A673 (cell line): ENCODE data around the gene VAV3.

ENCODE experiments used
- EZH2 ChIP-seq: fragments of 200-600 bp; sonication (generic); IDR thresholded peaks from 2 replicates; pipeline ENCODE4 v1.6.1; 2017; ENCODE audit warnings: borderline replicate concordance, low read depth, mild to moderate bottlenecking, mixed read lengths, antibody characterized with exemption, low read length; ENCODE audit not compliant: poor library complexity, severe bottlenecking
- TF ChIP-seq, protein P1 (sequence below): fragments of 300-800, 200-600 bp; sonication (generic); conservative IDR thresholded peaks from 2 replicates; pipeline ENCODE4 v1.5.1; 2017; ENCODE audit warnings: low read depth, mild to moderate bottlenecking, antibody characterized with exemption, low read length, moderate library complexity, mixed read lengths

DNA sequence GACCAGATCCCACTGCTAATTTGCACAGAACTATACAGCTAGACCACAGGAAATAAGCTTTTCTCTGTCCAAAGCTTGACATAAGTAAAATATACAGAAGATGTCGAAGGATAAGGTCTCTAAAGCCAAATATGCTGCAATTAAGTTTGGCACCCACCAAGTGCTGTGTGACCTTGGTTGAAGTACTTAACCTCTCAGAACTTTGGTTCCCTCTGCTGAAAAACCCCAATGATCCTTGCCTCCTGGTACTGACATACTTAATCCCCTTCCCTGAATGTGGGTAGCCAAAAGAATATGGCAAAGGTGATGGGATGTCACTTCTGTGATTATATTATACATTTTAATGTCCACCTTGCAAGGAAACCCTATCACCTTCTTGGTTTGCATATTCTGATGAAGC lies 290.5 kb downstream of the VAV3 start:
- TF ChIP-seq, protein P1, sequence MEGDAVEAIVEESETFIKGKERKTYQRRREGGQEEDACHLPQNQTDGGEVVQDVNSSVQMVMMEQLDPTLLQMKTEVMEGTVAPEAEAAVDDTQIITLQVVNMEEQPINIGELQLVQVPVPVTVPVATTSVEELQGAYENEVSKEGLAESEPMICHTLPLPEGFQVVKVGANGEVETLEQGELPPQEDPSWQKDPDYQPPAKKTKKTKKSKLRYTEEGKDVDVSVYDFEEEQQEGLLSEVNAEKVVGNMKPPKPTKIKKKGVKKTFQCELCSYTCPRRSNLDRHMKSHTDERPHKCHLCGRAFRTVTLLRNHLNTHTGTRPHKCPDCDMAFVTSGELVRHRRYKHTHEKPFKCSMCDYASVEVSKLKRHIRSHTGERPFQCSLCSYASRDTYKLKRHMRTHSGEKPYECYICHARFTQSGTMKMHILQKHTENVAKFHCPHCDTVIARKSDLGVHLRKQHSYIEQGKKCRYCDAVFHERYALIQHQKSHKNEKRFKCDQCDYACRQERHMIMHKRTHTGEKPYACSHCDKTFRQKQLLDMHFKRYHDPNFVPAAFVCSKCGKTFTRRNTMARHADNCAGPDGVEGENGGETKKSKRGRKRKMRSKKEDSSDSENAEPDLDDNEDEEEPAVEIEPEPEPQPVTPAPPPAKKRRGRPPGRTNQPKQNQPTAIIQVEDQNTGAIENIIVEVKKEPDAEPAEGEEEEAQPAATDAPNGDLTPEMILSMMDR = no peak
- TF ChIP-seq EZH2 = no peak
